Left hindlimb (tissue), 1 donor: ENCODE measurements around the gene LRCH3.
A peak's percentile ranks its signal among the peaks of the same experiment; 100 is the strongest.
"Not testable (repeated sequence)": the region's sequence is repeated elsewhere in the genome, so short reads cannot be mapped to it uniquely, and the experiment has no call there.

ENCODE experiments used
- DNase-seq: peaks from one replicate; pipeline ENCODE4 v3.0.0-alpha.2; 2018

Gene LRCH3

GRCh38 chr3:197837282-197837681, 46.2 kb downstream of the LRCH3 start:
- no peak for DNase-seq

GRCh38 chr3:197841789-197842188, 50.7 kb downstream of the LRCH3 start:
- no peak for DNase-seq

GRCh38 chr3:197846491-197846890, 55.4 kb downstream of the LRCH3 start:
- no peak for DNase-seq

GRCh38 chr3:197847866-197848401, 56.9 kb downstream of the LRCH3 start:
- DNase-seq, result no peak

GRCh38 chr3:197854596-197855343, 63.7 kb downstream of the LRCH3 start:
- DNase-seq, result no peak

GRCh38 chr3:197855571-197855970, 64.5 kb downstream of the LRCH3 start:
- no peak for DNase-seq

GRCh38 chr3:197856199-197856816, 65.3 kb downstream of the LRCH3 start:
- no peak for DNase-seq

GRCh38 chr3:197858133-197858532, 67.1 kb downstream of the LRCH3 start:
- no peak for DNase-seq

- no peak for DNase-seq
These were observed 67.5 kb downstream of the LRCH3 start for GRCh38 chr3:197858598-197858997.

GRCh38 chr3:197866035-197866434, 75.0 kb downstream of the LRCH3 start:
- no peak for DNase-seq

GRCh38 chr3:197873329-197873728, 82.3 kb downstream of the LRCH3 start:
- DNase-seq, result no peak

- DNase-seq, result no peak
These were observed 83.0 kb downstream of the LRCH3 start for GRCh38 chr3:197874064-197874463.

- no peak for DNase-seq
These were observed 83.6 kb downstream of the LRCH3 start for GRCh38 chr3:197874653-197875052.

- no peak for DNase-seq
These were observed 86.8 kb downstream of the LRCH3 start for GRCh38 chr3:197877902-197878301.

GRCh38 chr3:197878427-197878826, 87.4 kb downstream of the LRCH3 start:
- peak; percentile 54 for DNase-seq

- DNase-seq, result no peak
These were observed 89.6 kb downstream of the LRCH3 start for GRCh38 chr3:197880491-197881269.

GRCh38 chr3:197881270-197881969, 90.4 kb downstream of the LRCH3 start:
- DNase-seq, result no peak

GRCh38 chr3:197881970-197882338, 90.9 kb downstream of the LRCH3 start:
- no peak for DNase-seq

- DNase-seq, result no peak
These were observed 91.5 kb downstream of the LRCH3 start for GRCh38 chr3:197882586-197882985.

- DNase-seq, result no peak
These were observed 92.5 kb downstream of the LRCH3 start for GRCh38 chr3:197883541-197883940.

- DNase-seq, result not testable (repeated sequence)
These were observed 93.3 kb downstream of the LRCH3 start for GRCh38 chr3:197884330-197884729.

GRCh38 chr3:197886052-197886451, 95.0 kb downstream of the LRCH3 start:
- DNase-seq, result not testable (repeated sequence)
